Left forelimb (tissue), 1 donor: ENCODE measurements around the gene FITM1.
"Not testable (repeated sequence)": the region's sequence is repeated elsewhere in the genome, so short reads cannot be mapped to it uniquely, and the experiment has no call there.

Source experiments
- DNase-seq: peaks from one replicate; pipeline ENCODE4 v3.0.0-alpha.2; 2018; ENCODE audit warnings: low spot score

Gene FITM1

DNA sequence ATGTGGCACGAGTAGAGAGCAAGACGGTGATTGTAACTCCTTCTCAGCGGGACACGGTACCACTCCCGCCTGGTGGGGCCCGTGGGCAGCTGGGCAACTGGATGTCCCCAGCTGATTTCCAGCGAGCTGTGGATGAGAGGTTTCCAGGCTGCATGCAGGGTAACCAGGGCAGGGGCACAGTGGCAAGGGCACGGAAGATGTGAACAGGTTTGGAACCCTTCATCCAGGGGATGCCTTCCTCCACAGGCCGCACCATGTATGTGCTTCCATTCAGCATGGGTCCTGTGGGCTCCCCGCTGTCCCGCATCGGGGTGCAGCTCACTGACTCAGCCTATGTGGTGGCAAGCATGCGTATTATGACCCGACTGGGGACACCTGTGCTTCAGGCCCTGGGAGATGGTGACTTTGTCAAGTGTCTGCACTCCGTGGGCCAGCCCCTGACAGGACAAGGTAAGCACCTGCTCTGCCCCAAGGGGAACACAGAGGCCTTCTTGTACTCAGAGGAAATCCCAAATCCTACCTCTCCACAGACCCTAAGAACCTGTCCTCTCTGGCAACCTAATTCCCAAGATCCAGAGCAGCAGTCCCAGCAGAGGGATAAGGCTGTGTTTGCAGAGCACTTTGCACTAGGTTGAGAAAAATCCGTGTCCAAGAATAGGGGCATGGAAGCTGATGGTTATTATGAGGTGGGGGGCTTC lies 32.1 kb upstream of the FITM1 start:
- no peak for DNase-seq

DNA sequence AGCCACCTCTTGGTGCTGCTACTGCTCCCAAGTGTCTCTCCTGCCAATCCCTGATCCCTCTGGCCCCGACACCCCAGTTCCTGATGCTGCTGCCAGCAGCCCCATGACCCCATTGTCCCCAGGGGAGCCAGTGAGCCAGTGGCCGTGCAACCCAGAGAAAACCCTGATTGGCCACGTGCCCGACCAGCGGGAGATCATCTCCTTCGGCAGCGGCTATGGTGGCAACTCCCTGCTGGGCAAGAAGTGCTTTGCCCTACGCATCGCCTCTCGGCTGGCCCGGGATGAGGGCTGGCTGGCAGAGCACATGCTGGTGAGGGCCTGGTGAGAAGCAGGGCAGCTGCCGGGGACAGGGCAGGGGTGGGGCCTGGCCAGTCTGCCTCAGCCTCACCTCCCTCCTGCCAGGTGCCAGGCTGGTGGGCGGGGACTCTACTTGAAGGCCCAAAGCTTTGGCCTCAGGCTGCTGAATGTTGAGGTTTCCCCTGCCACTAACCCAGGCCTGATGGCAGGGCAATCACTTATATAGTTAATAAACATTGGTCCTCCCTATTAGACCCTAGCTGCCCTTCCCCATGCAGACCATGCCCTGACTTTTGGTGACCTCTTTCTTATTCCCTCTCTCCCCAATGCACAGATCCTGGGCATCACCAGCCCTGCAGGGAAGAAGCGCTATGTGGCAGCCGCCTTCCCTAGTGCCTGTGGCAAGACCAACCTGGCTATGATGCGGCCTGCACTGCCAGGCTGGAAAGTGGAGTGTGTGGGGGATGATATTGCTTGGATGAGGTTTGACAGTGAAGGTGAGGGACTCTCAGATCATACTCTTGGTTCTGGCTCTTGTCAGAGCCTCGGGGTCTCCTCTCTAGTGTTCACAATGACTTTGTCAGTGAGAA lies 31.3 kb upstream of the FITM1 start:
- DNase-seq: no peak

DNA sequence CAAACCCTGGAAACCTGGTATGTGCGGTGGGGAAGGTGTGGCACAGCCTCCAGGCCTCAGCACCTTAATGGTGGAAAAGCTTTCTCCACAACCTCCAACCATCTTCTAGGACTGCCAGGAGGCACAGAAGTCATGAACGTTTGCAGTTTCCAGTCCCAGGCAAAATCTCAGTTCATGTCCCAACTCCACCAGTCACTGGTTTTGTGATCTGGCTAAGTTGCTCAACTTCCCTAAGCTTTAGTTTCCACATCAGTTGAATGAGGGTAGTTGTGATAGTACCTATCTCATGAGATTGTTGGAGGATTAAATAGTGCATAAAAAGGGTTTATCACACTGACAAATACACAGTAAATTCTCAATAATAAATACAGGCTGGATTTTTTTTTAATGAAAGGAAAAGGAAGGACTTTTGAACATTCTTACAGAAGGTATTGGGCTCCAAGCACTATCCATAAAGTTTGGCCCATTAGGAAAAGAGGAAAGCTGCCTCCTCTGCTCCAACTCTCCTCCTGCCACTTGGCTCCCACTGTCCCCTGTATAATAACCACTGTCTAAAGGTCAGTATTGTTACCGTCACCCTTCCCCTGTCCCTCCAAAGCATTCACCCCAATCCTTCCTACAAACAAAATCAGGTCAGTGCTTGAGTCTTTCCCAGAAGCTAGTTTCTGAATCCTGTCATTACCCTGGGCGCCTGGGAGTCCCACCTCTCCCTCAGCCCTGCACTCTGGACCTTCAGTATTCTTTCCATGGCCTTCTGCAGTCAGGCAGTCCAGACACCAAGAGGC lies 30.1 kb upstream of the FITM1 start:
- DNase-seq: no peak

DNA sequence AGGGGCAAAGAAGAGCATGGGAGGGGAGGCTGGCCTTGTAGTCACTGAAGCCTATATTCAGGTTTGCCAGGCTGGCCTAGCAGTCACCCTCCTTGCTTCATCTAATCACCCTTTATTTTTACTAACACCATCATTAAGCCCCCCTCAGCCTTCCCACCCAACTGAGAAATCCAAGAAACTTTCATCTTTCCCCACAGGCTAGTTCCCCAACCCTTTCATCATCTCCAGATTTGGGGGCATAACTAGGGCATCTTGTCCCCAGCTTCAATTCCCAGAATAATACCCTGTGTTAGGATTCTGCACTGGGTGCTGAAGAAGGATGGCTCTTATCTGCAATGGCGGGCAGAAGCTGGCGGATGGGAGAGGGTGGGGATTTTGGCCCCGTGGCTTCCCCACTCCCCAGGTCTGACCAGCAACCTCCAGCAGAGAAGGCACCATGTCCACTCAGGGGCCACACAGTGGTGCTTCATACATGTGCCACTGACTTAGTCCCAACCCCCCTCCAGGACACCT lies 29.4 kb upstream of the FITM1 start:
- DNase-seq: no peak

DNA sequence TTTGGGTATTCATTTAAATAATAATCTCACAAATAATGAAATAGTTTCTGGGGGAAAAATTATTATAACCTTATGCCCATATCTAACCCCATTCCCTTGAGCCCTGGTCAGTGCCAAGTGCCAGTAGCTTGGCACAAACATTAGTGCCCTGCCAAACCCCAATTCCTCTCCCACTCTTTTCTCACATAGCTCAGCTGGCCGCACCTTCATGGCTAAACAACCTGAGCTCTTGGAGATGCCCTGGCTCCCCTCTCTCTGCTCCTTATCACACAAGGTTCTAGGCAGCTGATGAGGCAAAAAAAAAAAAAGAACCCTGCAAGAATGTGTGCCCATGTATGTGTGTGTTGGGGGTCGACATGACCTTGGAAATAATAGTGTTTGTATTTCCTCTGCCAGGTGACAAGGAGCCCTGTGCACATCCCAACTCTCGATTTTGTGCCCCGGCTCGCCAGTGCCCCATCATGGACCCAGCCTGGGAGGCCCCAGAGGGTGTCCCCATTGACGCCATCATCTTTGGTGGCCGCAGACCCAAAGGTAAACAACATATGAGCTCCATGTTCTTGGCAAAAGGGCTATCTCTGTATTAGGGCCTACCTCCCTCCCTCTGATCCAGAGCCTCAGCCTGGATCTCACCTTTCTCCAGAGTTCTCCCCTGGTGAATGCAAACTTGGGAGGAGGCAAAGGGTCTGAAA lies 28.0 kb upstream of the FITM1 start:
- DNase-seq: no peak

DNA sequence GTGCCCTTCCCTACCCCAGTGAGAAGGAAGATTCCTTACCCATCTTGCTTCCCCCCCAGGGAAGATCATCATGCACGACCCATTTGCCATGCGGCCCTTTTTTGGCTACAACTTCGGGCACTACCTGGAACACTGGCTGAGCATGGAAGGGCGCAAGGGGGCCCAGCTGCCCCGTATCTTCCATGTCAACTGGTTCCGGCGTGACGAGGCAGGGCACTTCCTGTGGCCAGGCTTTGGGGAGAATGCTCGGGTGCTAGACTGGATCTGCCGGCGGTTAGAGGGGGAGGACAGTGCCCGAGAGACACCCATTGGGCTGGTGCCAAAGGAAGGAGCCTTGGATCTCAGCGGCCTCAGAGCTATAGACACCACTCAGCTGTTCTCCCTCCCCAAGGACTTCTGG lies 27.0 kb upstream of the FITM1 start:
- no peak for DNase-seq

DNA sequence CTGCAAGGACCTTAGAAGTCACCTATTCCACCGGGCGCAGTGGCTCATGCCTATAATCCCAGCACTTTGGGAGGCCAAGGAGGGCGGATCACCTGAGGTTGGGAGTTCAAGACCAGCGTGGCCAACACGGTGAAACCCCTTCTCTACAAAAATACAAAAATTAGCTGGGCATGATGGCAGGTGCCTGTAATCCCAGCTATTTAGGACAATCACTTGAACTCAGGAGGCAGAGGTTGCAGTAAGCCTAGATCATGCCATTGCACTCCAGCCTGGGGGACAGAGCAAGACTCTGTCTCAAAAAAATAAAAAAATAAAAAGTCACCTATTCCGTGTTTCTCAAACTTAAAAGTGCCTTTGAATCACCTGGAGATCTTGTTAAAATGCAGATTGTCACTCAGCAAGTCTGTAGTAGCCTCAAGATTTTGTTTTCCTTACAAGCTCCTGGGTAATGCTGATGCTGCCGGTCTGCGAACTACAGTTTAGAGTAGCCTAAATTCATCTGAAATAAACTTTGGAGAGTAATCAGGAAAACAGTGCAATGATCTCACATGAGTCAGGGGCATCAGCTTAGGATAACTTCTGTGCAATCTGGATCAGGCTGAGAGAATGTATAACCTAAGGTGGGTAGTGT lies 24.7 kb upstream of the FITM1 start:
- not testable (repeated sequence) for DNase-seq

DNA sequence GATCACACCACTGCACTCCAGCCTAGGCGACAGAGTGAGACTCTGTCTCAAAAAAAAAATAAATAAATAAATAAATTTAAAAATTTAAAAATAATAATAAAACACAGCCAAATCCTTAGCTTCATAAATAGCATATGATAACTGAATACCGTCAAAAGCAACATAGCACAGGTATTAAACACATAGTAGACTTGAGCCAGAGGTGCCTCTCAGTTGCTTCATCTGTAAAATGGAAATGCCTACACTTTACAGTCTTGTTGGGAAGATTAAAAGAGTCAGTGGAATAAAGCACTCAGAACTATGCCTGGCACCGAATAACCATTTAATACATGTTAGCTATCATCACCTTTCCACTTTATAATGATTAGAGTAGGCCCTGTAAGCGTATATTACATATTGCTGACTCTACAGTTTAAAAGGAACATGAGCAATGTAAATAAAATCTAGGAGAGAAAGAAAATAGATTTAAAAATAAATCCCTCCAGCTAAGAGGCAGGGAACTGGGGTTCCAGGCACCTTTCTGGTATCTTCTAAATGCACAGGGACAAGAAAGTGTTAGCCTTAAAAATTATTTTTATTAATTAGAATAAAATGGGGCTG lies 23.7 kb upstream of the FITM1 start:
- DNase-seq: no peak

DNA sequence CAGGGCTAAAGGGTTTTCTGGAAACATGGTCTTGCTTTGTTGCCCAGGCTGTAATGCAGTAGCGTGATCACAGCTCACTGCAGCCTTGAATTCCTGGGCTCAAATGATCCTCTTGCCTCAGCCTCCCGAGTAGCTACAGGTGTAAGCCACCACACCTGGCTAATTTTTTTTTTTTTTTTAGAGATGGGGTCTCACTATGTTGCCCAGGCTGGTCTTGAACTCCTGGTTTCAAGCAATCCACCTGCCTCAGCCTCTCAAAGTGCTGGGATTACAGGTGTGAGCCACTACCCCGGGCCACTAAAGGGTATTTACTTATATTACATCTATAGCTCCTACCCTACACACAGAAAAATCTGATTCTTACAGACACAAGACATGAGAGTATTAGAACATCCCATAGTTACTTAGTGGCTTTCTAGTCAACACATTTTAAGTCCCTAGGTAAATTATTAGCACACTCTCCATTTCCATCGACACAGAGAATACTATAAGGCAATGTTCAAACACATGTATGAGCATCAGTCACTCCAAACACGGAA lies 22.1 kb upstream of the FITM1 start:
- DNase-seq: no peak

DNA sequence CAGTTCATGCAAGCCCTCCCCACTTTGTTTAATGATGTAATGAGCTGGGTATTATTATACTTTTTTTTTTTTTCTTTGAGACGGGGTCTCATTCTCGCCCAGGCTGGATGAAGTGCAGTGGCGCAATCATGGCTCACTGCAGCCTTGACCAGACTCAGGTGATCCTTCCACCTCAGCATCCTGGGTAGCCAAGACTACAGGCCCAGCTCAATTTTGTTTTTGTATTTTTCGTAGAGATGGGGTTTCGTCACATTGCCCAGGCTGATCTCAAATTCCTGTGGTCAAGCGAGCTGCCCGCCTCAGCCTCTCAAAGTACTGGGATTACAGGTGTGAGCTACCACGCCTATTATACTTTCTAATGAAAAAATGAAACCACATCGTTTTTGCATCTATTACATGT lies 20.4 kb upstream of the FITM1 start:
- no peak for DNase-seq

DNA sequence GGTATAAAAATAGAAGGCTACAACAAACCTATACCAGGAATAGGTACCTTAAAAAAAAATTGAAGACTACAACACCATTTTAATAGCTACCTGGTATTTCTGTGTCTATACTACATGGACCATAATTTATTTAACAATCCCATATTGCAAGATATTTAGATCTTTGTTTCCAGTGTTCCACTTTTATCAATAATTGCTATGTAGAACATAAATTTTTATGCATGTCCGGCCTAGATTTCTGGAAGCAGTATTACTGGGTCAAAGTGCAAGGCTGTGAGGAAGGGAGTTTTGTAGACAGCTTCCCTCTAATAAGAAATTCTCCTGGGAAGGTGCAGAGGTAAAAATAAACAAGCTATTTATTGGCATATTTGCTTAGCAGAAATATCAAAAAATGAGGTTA lies 19.9 kb upstream of the FITM1 start:
- DNase-seq: no peak

DNA sequence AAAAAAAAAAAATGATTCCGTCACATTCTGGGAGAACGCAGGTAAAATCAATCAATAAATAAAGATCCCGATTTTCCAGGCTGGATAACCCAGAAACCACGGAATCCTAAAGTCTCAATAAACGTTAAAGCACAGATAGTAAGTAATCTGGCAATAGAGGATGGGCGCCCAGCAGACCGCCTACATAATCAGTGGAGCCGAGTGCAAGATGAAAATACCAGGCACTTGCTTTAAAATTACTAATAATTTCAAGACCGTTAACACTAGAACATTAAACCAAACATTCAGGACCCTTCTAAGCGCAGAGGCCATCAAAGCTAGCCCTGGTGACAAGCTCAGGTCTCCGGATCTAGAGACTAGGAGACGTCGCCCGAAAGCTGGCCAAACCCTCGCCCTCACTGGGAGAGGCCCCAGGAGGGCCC lies 17.1 kb upstream of the FITM1 start:
- no peak for DNase-seq

DNA sequence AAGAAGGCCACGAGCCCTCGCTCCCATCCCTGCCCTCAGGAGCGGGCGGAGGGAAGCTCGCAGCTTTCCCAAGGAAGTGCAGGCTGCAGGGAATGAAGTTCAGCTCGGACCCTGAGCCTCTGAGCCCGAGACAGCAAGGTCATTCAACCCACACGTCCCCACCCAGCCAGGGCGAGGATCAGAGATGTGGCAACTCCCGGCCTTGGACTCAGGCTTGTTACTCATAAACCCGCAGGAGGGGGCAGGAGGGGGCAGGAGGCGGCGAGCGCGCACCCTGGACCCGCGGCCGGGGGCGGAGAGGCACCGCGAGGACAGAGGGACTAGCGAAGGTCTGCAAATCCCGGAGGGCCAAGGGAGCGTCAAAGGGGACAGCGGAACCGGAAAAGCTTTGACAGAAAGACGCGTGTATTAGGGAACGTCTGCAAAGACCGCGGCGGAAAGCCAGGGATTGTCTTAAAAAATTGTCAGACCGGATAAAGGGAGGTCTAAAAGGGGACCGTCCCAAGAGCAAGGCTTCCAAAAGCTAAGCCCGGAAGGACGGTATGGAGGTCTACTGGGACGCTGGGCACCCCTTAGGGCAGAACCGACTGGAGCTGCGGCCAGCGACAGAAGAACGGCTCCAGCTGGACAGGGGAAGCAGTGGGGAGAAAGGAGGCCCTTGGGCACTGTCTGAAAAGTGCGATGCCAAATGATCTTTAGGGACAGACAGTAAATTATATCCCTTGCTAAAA lies 16.5 kb upstream of the FITM1 start:
- no peak for DNase-seq

DNA sequence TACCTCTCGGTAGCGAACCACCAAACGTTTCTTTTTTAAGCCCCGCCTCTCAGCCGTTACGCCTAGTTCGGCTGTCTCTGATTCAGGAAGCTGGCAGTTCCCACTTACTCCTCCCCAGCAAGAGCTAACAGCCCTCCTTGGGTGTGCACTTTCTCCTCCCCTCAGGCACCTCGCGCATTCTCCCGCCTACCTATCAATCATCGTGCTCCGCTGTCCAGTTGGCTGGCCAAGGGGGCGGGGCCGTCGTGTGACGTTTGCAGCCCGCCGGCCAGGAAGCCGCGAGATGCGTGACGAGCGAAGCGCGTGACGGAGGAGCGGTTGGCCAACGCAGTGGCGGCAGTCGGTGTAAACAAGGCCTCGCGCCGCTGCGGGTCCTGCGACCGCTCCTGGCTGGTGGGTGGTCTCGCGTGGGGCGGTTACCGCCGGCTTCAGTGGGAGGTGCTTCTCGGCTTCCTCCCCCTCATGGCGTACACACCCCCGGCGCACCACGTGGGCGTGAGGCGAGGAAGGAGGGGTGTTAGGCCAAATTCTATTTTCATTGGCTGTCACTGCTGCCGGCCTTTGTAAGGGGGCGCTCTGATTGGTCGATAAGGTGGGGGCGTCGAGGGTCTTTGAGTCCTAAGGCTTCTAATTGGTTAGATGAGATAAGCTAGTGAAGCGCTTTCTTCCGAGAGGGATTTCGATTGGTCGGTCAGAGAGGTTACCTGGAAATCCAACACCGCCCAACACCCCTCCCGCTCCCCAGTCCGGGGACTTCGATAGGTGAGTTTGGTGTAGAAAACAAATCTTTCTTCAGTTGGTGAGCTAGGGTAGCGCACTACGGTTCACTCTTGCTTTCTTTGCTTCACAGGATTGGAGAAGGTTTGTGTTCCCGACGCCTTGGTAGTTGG lies 15.7 kb upstream of the FITM1 start, which contains the start of the genes DCAF11 and NRL:
TSS of gene DCAF11 (plus strand) at position 246 of the 890 bp plus-strand sequence. CDS start 818 bp downstream, outside the sequence.
TSS of gene NRL (minus strand) at position 418 of the 890 bp plus-strand sequence. CDS start 32,101 bp downstream, outside the sequence.
- peak; percentile 99 for DNase-seq

DNA sequence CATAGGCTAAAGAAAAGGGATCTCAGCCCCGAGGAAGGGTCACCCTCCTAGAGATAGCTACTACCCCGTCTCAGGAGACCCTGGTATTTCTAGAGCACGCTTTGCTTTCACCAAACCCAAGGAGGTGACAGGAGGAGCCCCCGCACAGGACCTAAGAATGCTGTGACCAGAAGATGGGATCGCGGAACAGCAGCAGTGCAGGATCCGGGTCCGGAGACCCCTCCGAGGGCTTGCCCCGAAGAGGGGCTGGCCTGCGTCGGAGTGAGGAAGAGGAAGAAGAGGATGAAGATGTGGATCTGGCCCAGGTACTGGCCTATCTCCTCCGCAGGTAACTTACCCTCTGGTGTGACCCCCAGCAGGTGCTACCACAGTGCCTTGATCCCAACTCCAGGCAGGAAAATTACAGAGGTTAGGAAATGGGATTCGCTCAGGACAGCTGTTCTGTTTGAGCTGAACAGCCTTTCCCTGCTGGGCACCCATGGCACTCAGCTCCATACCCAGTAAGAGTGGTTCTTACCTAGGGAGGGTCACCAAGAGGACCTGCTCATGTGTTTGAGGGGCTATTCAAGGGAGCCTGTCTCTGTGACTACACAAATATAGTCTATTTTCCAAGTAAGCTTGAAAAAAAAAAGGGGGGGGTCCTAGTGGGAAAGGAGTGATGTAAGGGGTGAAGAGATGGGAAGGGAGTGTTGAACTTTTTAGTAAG lies 14.9 kb upstream of the FITM1 start:
- no peak for DNase-seq

DNA sequence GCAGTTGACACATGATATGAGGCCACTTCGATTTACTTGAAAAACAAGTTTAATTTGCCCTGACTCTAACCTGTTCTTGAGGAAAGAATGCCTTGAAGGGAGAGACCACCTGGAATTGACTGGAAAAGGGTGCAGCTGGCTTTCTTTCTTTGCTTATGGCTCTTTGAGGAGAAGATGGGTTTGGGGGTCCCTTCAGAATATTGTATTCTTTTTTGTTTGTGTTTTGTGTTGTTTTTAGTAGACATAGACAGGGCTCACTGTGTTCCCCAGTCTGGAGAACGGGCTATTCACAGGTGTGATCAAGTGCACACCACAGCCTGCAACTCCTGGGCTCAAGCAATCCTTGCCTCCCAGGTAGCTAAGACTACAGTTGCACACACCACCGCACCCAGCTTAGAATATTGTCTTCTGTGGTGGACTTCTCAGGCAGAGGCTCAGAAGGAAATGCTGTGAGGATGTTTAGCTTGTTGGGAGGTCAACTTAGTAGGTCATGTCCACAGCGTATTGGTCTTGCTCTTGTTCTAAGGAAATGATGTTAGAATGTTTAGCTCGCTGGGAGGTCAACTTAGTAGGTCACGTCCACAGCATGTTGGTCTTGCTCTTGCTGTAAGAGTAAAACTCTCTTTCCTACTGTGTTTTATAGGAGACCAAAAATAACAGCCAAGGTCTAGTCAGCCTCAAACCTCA lies 14.2 kb upstream of the FITM1 start:
- DNase-seq: no peak

DNA sequence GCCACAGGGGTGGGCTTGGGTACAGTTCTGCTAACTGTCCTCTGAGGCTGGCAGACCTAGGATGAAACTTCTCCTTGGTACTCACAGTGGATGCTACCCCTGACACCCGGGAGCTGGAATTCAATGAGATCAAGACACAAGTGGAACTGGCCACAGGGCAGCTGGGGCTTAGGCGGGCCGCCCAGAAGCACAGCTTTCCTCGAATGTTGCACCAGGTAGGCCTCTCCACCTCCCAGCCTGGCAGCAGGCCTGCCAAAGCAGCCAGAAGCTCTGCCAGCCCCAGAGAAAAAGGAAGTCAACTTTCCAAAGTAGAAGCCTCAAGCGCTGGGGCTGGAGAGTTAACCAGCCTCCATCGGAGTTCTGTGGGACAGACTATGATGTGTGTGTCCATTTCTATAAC lies 13.3 kb upstream of the FITM1 start:
- no peak for DNase-seq
